GM19099 (cell line): Measurements from ENCODE around the gene TPM2.
A peak's percentile ranks its signal among the peaks of the same experiment; 100 is the strongest.

Source experiments
- POLR2A ChIP-seq: IDR thresholded peaks from 3 replicates; pipeline ENCODE4 v1.6.1; 2011; ENCODE audit warnings: low read depth; ENCODE audit not compliant: insufficient read length; ENCODE audit errors: extremely low read depth

Gene TPM2

DNA sequence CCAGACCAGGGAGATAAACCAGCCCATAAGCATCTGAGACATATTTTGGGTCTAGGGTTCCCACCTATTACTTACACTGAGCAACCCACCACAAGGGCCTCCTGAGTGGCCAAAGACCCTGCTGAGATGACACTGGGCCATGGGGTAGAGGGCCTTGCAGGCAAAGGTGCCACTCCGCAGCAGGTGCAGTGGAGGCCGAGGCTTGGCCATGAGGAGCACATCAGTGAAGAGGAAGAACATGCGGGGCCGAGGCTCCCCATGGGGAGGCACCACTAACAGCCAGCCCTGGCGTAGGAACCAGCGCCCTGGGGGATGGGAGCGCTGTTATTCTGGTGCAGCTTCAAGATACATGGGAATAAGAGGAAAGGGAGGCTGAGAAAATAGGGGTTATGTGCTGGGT, 27.3 kb downstream of the TPM2 start:
- TF ChIP-seq POLR2A: no peak

DNA sequence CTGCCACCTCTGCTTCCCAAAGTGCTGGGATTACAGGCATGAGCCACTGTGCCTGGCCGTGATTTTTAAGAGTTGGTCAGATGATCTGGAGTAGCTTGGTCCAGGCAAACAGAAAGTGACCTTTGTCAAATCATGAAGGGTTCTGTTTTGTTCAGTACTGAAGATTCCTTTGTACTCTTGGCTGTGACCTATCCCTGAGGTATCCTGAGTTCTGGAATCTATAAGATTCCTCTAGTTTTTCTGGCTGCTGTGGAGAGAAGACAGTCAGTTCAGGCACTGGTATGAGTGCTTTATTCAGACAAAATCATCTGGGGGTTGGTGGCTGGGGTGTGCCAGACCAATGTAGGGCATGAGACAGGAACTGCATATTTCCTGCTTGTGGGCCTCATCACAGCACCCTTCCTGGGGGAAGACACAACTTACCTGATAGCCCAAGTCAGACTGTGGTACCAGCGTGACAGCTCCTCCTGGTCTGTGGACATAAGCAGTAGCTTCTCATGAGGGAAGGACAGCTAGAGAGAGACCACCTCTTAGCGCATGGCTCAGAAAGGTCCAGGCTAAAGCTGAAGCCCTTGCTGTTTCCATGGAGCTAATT, 27.9 kb downstream of the TPM2 start:
- no peak for TF ChIP-seq POLR2A

DNA sequence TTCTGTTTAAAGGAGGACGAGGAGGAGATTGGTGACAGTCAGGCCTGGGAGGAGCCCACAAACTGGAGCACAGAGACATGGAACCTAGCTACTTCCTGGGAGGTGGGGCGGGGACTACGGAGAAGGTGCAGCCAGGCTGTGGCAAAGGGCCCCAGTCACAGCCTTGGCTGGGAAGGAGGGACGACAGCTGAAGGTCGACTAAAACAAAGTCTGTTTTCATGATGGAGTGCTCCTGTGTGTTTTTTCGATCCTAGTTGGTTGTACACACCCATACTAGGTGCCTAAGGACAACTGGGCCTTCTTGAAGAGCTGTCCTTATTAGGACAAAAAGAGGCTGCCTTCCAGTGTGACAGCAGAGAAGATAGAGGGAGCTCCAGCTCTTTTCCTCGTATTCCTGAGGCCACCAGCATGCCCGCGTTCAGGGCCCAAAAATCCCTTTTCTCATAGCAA, 28.7 kb downstream of the TPM2 start:
- TF ChIP-seq POLR2A: no peak

DNA sequence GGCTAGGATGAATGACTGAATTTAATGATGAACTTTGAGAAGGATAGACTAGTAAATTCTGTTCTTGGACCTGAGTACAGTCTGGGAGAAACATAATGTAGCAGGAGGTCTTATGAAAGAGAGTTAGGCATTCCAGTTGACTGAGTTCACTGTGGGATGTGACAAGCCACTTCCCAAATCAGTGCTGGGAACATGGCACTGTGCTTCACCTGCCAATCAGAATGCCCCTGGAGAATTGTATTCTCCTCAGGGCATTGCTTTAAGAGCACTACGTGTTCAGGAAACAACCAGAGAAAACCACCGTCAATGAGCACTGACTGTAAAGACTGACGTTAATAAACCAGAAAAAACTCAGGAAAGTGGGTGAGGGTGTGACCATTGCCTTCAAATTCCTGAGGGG, 30.4 kb downstream of the TPM2 start:
- no peak for TF ChIP-seq POLR2A

DNA sequence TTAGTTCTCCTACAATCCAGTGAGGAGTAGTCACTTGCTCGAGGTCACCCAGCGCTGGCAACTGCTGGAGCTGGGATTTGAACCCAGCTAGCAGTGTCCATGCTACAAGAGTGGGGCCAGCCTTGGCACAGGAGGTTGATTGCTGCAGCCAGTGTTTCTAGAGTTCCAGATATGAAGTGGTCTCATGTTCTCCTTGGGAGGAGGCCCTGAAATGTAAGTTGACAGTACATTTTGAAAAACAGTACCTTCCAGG, 30.8 kb downstream of the TPM2 start:
- no peak for TF ChIP-seq POLR2A

DNA sequence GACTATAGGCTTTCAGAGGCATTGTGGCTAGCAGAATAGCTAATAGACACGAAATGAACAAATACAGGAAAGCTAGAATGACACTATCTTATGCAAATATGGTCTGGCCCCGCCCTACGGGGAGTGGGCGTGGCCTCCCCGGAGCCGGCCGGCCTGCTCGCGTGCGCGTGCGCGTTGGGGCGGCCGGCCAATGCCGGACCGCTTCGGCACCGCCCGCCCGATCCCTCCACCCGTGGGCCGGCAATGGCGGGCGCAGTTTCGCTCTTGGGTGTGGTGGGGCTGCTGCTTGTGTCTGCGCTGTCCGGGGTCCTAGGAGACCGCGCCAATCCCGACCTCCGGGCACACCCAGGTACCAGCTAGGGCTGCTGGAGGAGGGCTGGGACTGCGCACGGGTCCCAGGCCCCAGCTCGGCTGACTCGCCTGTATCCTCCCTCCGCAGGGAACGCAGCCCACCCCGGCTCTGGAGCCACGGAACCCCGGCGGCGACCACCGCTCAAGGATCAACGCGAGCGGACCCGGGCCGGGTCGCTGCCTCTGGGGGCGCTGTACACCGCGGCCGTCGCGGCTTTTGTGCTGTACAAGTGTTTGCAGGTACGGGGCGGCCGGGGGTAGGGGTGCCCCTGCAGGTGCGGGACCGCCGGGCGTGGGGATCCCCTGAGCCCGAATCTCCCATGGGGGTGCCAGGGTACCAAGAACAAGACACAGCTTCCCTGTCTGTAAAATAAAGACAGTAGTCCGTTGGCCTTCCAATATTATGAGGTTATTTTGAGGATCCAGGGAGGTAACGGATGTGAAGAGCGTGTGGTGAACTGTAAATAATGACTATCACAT, 31.4 kb downstream of the TPM2 start, which contains the start of gene CCDC107:
Gene CCDC107 (plus strand): TSS at position 156 of the 831 bp plus-strand sequence. CDS start 88 bp downstream, at position 244.
- peak; percentile 89 for TF ChIP-seq POLR2A

DNA sequence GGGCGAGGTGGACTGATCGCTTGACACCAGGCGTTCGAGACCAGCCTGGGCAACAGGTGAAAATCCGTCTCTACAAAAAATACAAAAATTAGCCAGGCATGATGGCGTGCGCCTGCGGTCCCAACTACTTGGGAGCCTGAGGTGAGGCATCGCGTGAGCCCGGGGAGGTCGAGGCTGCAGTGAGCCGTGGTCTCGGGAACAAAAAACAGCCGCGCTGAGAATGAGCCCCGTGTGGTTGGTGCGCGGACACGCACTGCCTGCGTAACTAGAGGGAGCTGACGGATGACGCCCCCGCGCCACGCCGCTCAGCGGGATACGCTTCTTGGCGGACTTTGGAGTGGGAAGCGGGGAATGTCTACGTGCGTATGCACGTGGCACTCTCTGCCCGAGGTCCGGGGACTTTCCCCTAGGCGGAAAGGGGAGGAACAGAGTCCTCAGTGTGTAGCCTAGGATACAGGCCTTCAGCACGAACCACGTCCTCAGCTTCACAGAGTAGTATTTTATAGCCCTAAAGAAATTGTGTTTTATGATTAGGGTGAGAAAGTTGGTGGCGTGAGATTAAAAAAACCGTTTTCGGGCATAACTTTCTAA, 32.1 kb downstream of the TPM2 start, which contains the start of gene RMRP:
Gene RMRP (minus strand): TSS at position 474 of the 591 bp plus-strand sequence.
- peak; percentile 2 for TF ChIP-seq POLR2A

DNA sequence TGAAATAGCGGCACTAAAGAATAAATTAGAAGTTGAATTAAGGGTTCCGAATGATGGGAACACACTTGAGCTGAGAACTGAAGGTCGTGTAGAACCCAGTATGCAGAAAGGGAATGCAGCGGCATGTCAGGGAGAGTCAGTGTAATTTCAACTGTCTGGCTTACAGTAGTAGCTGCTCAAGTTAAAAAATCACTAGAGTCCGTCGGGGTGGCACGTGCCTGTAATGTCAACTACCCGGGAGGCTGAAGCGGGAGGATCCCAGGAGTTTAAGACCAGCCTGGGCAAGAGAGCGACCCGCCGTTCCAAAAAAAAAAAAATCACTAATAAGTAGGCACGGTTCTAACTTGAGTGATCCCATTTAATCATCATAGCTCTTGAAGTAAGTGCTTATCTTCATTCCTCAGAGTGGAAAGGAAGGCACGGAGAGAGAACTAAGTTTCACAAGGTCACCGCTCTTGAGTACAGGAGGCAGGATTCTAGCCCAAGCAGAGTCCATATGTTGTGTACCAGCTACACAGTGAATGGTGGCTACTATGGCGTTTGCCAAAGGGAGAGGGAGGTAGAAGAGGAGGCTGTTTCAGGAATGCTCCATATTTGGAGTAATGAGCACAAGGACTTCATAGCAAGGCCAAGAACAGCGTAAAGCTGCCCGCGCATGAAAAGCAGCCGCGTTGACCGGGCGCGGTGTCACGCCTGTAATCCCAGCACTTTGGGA, 32.7 kb downstream of the TPM2 start:
- TF ChIP-seq POLR2A: no peak

DNA sequence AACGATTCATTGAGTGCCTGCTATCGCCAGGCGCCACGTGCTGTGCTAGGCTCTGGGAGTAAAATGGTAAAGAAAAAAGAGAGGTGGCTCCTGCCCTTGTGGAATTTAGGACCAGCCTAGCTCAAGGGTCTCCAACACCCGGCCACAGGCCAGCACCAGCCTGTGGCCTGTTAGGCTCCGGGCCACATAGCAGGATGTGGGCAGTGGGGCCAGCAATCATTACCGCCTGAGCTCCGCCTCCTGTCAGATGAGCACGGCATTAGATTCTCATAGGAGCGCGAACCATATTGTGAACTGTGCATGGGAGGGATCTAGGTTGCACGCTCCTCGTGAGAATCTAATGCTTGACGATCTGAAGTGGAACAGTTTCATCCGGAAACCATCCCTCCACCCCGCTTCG, 33.4 kb downstream of the TPM2 start:
- TF ChIP-seq POLR2A: no peak

DNA sequence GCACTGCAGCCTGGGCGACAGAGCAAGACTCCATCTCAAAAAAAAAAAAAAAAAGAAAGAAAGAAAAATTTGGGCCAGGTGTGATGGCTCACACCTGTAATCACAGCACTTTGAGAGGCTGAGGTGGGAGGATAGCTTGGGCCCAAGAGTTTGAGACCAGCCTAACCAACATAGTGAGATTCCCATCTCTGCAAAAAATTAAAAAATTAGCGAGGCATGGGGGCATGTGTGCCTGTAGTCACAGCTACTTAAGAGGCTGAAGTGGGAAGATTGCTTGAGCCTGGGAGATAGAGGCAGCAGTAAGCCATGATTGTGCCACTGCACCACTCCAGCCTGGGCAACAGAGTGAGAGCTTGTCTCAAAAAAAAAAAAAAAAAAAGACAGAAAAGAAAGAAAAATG, 36.1 kb downstream of the TPM2 start:
- TF ChIP-seq POLR2A: no peak

DNA sequence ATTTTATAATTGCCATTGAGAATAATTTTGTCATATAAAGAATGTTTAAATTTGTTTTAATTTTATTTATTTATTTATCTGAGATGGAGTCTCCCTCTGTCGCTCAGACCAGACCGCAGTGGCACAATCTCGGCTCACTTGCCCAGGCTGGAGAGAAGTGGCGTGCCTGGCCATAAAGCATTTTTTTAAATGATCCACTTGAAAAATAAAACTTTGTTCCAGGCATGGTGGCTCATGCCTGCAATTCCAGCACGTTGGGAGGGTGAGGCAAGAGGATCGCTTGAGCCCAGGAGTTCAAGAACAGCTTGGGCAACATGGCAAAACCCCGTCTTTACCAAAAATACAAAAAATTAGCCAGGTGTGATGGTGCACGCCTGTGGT, 36.9 kb downstream of the TPM2 start:
- TF ChIP-seq POLR2A: no peak

DNA sequence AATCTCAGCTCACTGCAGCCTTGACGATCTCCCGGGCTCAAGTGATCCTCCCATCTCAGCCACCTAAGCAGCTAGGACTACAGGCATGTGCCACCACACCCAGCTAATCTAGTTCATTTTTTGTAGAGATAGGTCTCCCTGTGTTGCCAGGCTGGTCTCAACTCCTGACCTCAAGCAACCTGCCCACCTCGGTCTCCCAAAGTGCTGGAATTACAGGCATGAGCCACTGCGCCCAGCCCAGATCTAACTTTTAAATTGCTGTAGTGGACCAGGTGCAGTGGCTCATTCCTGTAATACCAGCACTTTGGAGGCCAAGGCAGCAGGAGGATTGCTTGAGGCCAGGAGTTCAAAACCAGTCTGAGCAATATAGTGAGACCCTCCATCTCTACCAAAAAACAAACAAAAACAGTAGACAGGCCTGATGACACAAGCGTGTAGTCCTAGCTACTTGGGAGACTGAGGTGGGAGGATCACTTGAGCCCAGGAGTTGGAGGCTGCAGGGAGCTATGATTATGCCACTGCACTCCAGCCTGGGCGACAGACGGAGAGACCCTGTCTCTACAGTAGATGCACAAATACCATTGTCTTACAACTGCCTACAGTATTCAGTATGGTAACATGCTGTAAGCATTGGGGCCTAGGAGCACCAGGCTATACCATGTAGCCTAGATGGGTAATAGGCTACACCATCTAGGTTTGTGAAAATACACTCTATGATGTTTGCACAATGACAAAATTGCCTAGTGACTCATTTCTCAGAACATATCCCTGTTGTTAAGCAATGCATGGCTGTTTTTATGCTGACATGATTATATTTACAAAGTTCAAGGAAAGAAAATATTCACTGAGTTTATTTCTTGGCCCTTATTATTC, 37.5 kb downstream of the TPM2 start:
- TF ChIP-seq POLR2A: no peak

DNA sequence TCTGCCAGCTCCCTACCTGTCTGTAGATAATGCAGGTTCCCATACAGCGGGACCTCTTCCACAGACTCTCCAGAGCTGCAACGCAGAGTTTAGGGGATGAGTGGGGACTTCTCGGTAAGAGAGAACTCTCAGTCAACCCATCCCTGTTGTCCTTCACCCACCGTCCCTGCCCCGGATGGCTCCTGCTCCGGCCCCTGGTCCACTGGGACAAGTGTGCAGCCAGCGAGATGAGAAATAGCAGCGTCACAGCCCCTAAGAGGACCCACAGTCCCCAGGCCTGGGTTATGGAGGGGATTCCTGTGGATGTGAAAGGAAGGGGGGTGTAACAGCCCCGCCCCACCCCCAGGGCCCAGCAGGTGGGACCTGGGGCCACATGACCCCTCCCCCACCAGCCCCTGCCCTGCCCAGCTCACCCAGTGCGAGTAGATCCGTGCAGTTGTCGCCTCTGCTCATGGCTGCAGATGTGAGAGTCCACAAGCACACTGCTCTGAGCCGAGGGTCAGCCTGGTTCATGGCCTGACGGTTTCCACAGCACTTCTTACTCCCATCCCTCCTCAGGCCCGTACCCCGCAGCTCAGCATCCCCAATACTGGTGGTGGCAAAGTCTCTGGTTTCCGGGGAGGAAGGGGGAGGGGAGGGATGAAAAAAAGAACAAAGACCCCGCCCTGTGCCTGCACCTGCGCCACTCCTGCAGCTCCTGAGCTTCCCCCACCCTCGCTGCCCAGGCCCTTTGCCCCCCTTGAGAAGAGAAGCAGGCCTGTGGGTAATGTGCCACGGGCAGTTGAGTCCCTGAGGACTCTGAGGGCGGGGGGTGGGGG, 39.2 kb downstream of the TPM2 start, which contains the start of gene SIT1:
Gene SIT1 (minus strand): TSS at position 591 of the 818 bp plus-strand sequence. CDS start 78 bp downstream, at position 513.
- peak; percentile 52 for TF ChIP-seq POLR2A

DNA sequence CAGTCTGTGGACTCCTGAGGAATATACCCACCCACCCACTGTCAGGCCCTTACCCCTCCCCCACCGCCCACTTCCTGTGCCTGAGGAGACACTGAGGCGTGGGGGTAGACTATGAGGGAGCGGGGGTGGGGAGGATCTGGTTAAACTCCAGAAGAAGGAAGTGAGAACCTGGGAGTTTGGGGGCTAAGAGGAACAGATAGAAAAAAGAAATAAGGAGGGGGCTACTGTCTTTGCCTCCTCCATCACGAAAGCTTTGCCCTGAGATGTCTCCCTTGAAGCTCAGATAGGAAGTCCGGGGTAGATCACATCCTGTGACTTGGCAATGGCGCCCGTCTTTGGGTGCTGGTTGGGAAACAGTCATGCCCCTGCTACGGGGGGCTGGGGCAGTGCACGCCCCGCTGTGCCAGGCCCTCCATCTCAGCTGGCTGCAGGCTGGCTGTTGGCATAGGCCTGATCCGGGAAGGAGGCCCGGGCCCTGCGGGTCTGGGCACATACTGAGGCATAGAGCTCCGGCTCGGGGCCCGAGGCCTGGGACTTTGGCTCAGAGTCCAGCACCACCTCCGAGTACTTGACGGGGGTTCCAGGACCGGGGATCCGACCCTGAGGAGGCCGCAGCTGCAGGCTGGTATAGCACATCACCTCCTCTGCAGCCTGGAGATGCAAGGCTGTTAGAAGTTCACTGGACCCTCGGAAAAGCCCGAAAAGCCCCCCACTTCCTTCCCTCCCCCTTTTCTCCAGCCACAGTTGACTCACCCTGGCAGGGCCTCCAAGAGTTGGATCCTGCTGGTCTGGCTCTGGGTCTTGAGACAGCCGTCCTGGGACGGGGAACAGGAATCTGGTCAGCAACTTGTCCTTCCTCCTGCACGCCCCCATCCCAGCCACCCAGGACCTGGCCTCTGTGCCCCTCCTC, 40.0 kb downstream of the TPM2 start:
- TF ChIP-seq POLR2A: peak; percentile 52
